HCEC 1CT (cell line): ENCODE results near the gene CXCR6.
"Not testable (repeated sequence)": the region's sequence is repeated elsewhere in the genome, so short reads cannot be mapped to it uniquely, and the experiment has no call there.

ENCODE experiments used
- DNase-seq: peaks from one replicate; pipeline ENCODE4 v3.0.0-alpha.2; 2017

Gene CXCR6

DNA sequence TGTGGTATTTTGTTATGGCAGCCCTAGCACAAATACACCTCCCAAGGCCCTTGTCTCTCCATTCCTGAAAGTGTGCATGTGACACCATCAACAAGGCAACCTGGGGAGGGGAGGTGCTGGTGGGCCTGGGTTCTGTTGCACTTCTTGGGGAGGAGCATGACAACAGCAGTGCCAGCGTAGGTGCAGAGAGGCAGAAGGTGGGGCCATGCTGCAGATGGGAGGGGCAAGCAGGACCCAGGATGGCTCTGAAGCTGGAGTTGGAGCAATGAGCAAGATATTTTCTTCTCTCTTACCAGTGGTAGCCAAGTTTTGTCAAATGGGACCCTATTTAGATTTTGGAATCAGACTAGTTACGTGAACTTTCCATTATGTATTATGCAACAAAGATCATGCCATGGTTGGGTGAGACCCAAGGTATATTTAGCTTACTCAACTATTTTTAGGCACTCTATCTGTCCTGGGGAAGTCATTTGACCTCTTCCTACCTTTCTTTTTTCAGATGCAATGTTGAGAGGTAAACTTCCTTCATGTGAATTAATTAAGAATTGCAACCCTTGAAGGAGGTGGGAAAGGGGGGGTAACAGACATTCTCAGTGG lies 49.0 kb downstream of the CXCR6 start:
- DNase-seq, result no peak

DNA sequence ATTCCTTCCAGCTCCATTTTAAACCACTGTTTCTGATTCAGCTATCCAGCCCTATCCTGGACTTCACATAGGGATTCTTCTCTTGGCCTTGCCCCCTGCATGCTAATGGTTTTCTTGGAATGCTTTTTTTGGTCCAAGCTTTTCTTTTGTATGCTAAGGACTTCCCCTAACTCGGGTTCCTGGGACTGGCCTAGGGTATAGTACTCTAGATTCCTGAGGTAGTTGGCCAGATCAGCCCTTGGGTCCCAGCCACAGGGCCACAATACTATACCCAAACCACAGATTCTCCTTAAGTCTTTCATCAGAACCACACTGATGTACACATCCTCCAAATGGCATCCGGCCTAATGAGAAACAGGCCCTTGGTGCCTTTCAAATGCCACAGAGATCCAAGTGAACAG lies 49.6 kb downstream of the CXCR6 start:
- peak; percentile 26 for DNase-seq

DNA sequence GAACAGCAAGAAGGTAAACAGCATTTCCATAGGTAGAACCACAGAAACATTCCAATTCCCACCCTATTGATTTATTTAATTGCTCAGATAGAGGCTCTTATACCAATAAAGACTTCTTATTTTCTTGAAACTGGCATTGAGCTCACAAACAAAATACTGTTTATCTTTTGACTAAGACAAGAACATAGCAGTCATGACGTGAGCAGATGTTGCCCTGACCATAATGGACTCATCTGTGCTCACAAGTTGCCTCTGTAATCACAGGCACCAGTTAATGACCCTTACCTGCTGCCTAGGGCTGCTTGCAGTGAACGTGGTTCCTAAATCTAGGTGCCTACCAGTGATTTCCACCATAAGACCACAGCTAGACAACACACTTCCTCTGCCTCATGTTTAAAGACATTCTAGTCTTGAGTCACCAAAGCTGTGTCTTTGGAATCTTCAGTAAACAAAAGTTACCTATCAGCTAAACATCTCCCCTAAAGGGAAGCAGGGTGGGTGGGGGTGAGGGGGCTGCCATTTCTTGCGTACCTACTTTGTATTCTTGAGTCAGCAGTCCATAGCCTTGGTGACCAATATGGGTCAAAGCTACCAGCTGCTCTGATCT lies 50.3 kb downstream of the CXCR6 start:
- no peak for DNase-seq

DNA sequence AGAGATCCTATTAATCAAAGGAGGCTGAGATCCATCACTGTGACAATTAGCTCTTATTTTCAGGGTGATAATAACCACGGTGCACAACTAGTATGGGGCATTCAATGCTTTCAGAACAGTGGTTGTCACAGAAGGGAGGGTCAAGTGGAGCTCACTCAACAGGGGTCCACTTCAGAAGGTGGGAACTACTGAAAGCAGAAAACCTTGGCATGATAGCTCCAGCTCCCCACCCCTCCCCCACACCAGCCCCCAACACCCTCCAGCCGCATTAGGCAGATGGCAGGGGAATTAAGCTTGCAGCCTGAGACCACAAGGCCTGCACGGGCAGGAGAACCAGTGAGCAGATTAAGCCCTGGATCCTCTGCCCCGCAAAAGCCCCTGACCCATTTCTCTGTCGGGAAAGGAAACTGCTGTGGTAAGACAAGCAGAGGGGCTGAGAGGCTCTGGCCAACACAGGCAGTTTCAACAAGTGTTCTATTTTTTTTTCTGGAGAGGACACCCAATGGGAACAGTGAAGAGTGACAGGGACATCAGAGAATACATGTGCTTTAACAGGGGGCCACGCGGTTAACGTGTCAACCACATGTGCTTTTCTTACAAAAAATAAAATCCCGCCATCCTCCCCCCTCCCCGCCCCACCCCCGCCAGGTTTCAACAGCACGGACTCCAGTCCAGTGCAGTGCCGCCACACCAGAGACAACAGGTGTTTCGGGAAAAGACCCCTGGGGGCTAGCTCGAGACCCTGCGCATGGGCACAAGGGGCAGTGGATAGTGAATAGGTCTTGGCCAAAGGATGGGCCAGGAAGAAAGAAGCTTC lies 51.4 kb downstream of the CXCR6 start:
- DNase-seq, result no peak

DNA sequence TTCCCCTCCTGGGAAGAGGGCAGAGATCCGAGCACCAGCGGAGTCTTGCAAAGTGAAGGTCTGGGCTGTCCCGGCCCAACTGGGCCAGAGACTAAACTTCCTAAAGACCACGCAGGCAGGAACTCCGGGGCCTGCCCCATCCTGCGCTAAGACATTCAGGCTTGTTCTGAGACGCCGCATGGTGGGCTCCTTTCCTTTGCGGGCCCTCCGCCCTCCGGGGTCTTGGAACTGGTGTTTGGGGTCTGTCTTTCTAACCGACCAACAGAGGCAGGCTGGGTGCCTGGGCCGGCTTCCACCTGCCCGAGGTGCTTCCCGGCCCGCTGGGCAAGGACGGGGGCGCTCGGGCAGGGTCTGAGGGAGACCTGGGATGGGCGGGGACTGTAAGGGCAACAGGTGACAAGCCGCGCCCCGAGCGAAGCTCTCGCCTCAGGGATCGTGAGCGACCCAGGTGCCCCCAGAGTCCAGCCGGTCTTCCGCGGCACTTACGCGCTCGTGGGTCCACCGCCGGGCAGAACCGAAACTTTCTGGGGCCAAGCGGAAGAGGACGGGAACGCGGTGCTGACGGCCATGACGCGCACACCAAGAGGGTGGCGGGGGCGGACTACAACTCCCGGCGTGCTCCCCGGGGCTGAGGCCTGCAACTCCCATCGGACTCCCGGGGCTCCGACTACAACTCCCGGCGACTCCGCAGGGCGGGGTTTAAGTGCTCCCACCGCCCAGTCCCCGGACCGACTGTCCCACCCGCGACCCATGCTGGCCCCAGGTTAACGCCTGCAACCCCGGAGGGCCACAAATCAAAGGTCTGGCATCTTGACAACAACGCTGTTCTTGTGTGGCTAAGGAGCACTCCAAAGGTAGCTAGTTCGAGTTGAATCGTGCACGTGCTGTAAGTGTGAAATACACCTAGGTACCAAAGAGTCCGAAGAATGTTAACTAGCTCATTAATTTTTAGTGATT lies 52.2 kb downstream of the CXCR6 start, which contains the start of gene FYCO1:
TSS of gene FYCO1 (minus strand) at position 589 of the 957 bp plus-strand sequence. CDS start 10,914 bp downstream, outside the sequence.
- DNase-seq, result peak; percentile 91

DNA sequence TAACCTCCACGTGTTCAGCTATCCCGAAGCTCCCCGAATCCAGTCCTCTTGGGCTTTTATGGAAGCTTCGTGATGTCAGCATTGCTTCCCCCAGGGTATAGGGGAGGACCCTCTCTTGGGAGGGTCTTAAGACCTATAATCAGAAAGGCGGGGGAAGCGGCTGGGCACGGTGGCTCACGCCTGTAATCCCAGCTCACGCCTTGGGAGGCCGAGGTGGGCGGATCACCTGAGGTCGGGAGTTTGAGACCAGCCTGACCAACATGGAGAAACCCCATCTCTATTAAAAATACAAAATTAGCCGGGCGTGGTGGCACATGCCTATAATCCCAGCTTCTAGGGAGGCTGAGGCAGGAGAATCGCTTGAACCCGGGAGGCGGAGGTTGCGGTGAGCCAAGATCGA lies 54.2 kb downstream of the CXCR6 start:
- not testable (repeated sequence) for DNase-seq

DNA sequence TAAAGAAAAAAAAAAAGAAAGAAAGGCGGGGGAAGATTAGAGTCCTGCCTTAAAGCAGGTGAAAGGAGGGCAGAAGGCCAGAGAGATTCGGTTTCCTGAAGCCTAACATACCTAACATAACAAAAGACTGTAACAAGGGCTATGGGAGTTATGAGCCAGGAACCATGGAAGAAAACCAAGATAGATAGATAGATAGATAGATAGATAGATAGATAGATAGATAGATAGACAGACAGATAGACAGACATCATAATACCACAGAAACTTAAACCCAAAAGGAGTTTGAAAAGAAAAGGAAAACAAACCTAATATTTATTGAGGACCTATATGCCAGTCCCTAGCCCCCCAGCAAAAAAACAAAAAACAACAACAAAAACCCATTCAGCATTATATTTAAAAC lies 54.7 kb downstream of the CXCR6 start:
- no peak for DNase-seq
